NCI-H1417 treated with DMSO at 0.1 percent for 48 hours (cell line): ENCODE measurements around the gene KLHL26.

Experiments used
- DNase-seq: peaks from one replicate; lab custom pipeline; 2025; lab: John Stamatoyannopoulos, UW

Gene KLHL26

GRCh38 chr19:18648973-18649315, 12.1 kb downstream of the KLHL26 start:
- DNase-seq: no peak

- no peak for DNase-seq
Measured at GRCh38 chr19:18649371-18650020, 12.7 kb downstream of the KLHL26 start.

DNA sequence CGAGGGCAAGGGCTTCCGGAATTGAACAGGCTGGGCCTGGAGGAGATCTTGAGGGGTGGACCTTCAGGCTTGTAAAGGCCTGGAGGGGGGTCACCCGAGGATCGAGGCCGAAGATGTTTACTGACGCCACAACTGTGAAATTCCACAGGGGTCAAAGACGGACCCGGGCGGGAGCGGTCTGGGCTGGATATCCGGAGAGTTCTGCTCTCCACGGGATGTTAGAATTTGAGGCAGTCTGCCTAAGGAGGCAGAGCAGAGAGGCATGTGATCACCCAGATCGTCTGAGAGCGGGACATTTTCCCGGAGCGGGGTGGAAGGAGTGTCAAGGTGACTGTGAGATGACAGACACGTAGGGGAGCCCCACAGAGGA, 13.2 kb downstream of the KLHL26 start:
- no peak for DNase-seq

DNA sequence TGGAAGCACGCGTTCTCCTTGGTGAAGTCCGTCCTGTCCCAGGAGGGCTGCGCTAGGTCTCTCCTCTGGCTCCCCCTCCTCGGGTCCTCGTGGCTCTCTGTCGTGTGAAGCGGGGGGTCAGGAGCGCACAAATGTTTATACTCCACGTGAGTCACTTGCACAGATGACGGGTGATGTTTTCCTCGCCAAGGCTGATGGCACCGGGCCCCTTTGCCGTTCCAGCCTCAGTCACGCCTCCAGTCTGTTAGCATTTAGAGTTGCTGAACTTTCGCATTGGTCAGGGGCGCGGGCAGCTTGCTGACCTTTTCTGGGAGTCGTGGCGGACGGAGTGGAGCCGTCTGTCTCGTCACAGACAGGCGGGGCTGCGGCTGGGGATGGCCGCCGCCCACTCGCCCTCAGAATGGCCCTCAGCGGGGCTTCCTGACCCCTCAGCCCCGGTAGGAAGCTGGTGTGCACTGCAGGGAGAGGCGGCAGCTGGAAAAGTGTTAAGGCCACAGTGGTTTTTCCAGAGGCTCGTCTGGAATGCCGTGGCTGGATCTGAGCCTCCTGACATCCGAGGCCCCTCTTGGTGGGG, 13.7 kb downstream of the KLHL26 start:
- no peak for DNase-seq

- no peak for DNase-seq
Measured at GRCh38 chr19:18651300-18651699, 14.5 kb downstream of the KLHL26 start.

GRCh38 chr19:18651733-18652132, 14.9 kb downstream of the KLHL26 start:
- DNase-seq: no peak

DNA sequence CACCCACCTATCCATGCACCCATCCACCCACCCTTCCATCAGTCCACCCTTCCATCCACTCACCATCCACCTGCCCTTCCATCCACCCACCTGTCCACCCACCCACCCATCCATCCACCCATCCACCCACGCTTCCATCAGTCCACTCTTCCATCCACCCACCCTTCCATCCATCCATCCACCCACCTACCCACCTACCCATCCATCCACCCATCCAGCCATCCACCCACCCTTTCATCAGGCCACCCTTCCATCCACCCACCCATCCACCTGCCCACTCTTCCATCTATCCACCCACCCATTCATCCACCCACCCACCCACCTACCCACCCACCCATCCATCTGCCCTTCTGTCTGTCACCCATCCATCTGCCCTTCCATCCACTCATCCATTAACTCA, 17.0 kb downstream of the KLHL26 start:
- DNase-seq: no peak

- DNase-seq: no peak
Measured at GRCh38 chr19:18654469-18654868, 17.6 kb downstream of the KLHL26 start.

- no peak for DNase-seq
Measured at GRCh38 chr19:18655173-18655844, 18.5 kb downstream of the KLHL26 start.

- DNase-seq: no peak
Measured at GRCh38 chr19:18656337-18657086, 19.7 kb downstream of the KLHL26 start.

DNA sequence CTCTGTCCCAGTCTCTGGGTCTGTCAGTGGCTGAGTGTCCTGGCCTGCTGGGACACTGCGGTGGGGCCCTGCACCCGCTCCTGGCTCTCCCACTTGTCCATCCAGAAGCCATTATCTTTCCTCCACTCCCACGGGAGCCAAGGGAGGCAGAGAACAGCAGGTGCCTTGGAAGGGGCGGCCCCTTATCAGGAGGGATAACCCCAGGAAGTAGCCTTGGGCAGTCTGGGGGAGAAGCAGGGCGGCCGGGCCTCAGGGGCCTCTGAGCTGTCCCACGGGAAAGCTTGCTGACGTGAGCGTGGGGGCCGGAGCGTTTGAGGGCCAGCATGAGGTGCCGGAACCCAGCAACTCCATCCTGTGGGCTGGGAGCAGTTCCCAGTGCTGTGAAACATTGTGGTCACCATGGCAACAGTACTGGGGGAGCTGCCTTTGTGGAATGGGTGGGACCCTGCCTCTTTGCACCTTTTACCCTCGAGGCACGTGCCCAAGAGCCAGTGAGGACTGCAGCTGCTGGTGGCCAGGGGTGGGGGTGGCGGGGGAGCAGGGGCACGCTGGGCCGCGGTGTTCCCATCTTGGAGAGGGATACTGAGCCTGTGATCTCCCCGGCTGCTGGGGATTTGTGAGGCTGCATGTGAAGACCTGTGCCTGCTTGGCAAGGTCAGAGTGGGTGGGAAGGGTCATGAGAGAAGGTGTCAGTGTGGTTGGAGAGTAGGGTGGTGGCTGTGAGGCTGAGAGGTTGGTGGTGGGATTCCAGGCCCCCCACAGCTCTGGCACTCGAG, 20.9 kb downstream of the KLHL26 start:
- DNase-seq: no peak

GRCh38 chr19:18658366-18658855, 21.6 kb downstream of the KLHL26 start:
- no peak for DNase-seq

DNA sequence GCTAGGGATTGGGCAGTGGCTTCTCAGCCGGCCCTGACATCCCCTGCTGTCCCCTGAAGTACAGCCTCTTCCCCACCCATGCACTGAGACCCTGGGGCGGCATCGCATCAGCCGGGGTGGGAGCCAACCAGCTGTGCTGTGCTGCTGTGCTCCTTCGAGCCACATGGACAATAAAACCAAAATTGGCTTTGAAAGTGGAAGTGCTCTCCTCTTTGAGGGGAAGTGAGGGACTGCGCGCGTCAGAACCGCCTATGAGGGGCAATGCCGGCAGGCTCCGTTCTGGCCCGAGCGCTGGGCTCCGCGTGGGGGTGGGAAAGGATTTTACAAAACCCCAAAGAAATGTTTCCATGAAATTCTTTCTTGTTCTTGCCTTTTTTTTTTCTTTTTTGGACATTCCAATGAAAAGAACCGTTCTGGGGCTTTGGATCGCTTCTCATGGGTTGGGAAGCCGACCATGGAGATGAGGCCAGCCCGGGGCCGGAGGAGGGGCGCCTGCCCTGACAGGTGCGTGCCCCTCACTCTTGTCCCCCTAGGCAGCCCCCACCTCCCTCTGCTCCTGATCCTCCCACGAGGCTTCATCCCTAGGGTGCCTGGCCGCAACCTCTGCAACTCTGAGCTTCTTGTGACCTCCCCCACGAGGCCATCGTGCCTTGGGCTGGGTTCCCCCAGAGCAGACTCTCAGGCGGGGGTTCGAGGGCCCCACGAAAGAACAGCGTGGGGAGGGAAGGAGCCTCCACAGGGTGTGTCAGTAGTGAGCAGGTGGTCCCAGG, 22.6 kb downstream of the KLHL26 start:
- no peak for DNase-seq

- no peak for DNase-seq
Measured at GRCh38 chr19:18660051-18660910, 23.5 kb downstream of the KLHL26 start.

- DNase-seq: no peak
Measured at GRCh38 chr19:18660939-18661670, 24.3 kb downstream of the KLHL26 start.

- no peak for DNase-seq
Measured at GRCh38 chr19:18662972-18663732, 26.3 kb downstream of the KLHL26 start.

DNA sequence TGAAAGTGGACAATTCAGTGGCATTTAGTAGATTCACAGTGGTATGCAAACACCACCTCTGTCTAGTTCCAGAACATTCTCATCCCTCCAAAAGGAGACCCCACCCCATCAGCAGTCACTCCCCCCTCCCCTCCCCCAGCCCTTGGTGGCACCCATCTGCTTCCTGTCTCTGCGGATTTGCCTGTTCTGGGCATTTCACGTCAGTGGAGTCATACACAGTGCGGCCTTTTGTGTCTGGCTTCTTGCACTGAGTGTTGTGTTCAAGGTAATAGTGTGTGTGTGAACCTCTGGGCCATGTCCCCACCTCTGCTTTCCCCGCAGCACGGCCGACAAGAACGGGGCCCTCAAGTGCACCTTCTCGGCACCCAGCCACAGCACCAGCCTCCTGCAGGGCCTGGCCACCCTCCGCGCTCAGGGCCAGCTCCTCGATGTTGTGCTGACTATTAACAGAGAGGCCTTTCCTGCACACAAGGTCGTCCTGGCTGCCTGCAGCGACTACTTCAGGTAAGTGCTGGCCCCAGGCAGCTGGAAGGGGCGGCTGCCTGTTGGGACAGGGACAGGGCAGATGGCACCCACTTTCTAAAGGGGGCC, 27.2 kb downstream of the KLHL26 start:
- no peak for DNase-seq

- no peak for DNase-seq
Measured at GRCh38 chr19:18665771-18666202, 29.0 kb downstream of the KLHL26 start.
